Pancreas (tissue), 10 donors: ENCODE results near the gene LARP7. TPM values are rescaled to one million over a fixed set of nuclear protein-coding genes. Genes with fewer than 3 reads are reported as not detected.

Source experiments
- ATAC-seq, 4 donors: fragments of 200-7000 bp; cut with Tn5 transposase; one replicate each; pipeline versions ENCODE4 v1.8.0 to v1.9.1; 2020; ENCODE audit warnings: mild to moderate bottlenecking in 4 of 4, moderate library complexity in 4 of 4
- DNase-seq, 6 donors: peaks; one replicate each; pipeline ENCODE4 v3.0.0-alpha.2; 2020
- FAIRE-seq: peaks from 2 replicates; lab custom pipeline; 2012; peaks lifted over from hg19 to GRCh38; lab: Jason Lieb, UNC
- H3K27ac ChIP-seq, 4 donors: fragments of 200-600 bp; sonication (generic); 1 replicate in 3 of 4; 2 replicates in 1 of 4; pipeline versions ENCODE4 v1.5.0 to v1.8.0; 2020
- H3K27me3 ChIP-seq, 4 donors: fragments of 200-600 bp; one replicate each; pipeline ENCODE4 v1.8.0; 2021
- H3K36me3 ChIP-seq, 3 donors: fragments of 200-600 bp; sonication (generic) in 1 of 3; one replicate each; pipeline versions ENCODE4 v1.5.0 to v1.8.0; 2020 to 2021
- H3K4me1 ChIP-seq, 3 donors: fragments of 200-600 bp; one replicate each; pipeline ENCODE4 v1.8.0; 2021
- H3K4me3 ChIP-seq, 4 donors: fragments of 200-600 bp; sonication (generic) in 2 of 4; one replicate each; pipeline versions ENCODE4 v1.5.0 to v1.8.0; 2020 to 2021
- H3K9me3 ChIP-seq, 4 donors: fragments of 200-600 bp; one replicate each; pipeline ENCODE4 v1.8.0; 2021
- WGBS, 2 donors: extraction: QIAGEN DNeasy Blood & Tissue Kit; methylation state at CpG; one replicate each; pipeline ENCODE4 v1.1.7; 2013; 5-methylcytosine and 5-hydroxymethylcytosine counted together
- intact Hi-C, 3 donors: fragments of 100-400 bp; cut with DNase I; formaldehyde crosslinking; loops; one replicate each; pipeline versions ENCODE4 v1.11.1 to v1.14.2; 2022
- polyA plus RNA-seq, 2 donors: library from polyadenylated mRNA; stranded (reverse); fragments of 200-250 nt; gene quantifications; one replicate each; pipeline ENCODE4 v1.2.3, GENCODE V29; 2013
- total RNA-seq, 6 donors: library from RNA; stranded (reverse); fragmentation: NEBNext Ultra II Directional in 4 of 6; extraction: Animal tissue kit (Norgen Biotek cat#: 25700) in 4 of 6; gene quantifications; one replicate each; pipeline versions ENCODE4 v1.2.1 to v1.2.4, GENCODE V29; 2021 to 2023
- TF ChIP-seq, protein P1 (sequence below), 4 donors: fragments of 200-600 bp; sonication (generic) in 3 of 4; IDR thresholded peaks; one replicate each; pipeline versions ENCODE4 v1.5.0 to v1.8.0; 2021; ENCODE audit warnings: antibody characterized with exemption in 4 of 4
- donor health status: healthy with polysubstance abuse.
- donor health status: DM: no; HTN: no; CAD: no; lungs with moderate emphysema.
- donor health status: DM: no; HTN: no; CAD: no.
- donor health status: control.
- donor health status: control.
- donor health status: Bipolar disorder and iron deficiency.
- donor health status: DM: yes; HTN: yes; CAD: no.
- donor health status: DM: no; HTN: no; CAD: no.
- donor health status: DM: no; HTN: no; CAD: no.
- donor health status: DM: yes; HTN: yes; CAD: no.

Gene LARP7
- total and polyA plus RNA-seq, 8 donors: 8.3 to 33.0 (median 14.8) TPM

DNA sequence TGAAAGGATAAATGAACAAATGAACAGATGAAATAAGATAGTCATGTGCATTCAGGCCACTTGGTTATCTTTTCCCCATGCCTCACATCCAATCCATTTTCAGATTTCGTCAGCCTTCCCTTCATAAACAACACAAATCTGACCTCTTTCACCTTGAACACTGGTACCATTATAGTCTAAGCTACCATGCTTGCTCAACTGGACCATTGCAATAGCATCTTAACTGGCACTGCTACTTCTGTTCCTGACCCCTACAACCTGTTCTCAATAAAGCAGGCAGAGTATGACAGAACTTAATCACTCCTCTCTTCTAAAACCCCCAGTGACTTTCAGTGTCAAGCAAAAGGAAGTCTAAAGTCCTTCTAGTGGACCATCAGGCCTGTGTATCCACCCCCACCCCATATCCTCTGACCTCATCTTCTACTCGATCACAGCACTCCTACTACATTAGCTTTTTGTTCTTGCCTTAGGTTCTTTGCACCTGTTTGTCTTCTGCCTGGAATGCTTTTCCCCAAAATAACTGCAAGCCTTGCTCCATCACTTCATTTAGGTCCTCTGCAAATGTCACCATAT, 40.7 kb downstream of the LARP7 start:
- no peak for FAIRE-seq
- no peak for DNase-seq
- Histone ChIP-seq H3K4me1 (no peaks in the 10 kb centered on the region), H3K36me3 (no peaks in the 10 kb centered on the region), H3K27ac (no peak overlapping the region), H3K9me3 (no peaks in the 10 kb centered on the region), H3K4me3 (no peak overlapping the region), H3K27me3 (no peaks in the 10 kb centered on the region)
- intact Hi-C loops: no loop called here
- WGBS, 2 donors: 47 to 59% methylated on average over 2 of the region's 2 CpGs
- TF ChIP-seq, protein P1, sequence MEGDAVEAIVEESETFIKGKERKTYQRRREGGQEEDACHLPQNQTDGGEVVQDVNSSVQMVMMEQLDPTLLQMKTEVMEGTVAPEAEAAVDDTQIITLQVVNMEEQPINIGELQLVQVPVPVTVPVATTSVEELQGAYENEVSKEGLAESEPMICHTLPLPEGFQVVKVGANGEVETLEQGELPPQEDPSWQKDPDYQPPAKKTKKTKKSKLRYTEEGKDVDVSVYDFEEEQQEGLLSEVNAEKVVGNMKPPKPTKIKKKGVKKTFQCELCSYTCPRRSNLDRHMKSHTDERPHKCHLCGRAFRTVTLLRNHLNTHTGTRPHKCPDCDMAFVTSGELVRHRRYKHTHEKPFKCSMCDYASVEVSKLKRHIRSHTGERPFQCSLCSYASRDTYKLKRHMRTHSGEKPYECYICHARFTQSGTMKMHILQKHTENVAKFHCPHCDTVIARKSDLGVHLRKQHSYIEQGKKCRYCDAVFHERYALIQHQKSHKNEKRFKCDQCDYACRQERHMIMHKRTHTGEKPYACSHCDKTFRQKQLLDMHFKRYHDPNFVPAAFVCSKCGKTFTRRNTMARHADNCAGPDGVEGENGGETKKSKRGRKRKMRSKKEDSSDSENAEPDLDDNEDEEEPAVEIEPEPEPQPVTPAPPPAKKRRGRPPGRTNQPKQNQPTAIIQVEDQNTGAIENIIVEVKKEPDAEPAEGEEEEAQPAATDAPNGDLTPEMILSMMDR (IDR thresholded peaks at IDR 0.05): no peak
- ATAC-seq: no peak

GRCh38 chr4:112680996-112681395, 44.1 kb downstream of the LARP7 start:
- no peak for ATAC-seq
- TF ChIP-seq, protein P1 (IDR thresholded peaks at IDR 0.05): no peak
- no peak overlapping the region for H3K4me3 ChIP-seq

DNA sequence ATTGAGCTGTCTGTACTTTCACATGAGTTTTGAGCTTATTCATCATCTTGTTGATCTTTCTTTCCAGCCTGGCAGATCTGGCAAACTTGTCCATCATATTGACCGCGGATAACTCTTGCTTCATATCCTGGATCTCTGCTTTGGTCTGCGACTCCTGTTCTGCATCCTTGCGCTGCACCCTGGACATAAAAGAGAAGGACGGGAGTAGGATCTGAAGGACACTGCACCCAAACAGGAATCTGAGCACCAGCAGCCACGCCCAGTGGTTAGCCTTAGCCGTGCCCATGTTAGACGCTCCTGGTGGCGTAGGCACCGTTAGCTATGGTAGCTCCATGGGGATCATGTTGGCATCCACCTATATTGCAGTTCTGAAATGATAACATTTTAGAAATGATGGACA, 56.6 kb downstream of the LARP7 start:
- TF ChIP-seq, protein P1 (IDR thresholded peaks at IDR 0.05): no peak
- H3K36me3 ChIP-seq: no peaks in the 10 kb centered on the region
- no peak for FAIRE-seq
- no peak overlapping the region for H3K4me3 ChIP-seq
- no peaks in the 10 kb centered on the region for H3K27me3 ChIP-seq
- H3K9me3 ChIP-seq: no peaks in the 10 kb centered on the region
- no peak for DNase-seq
- H3K4me1 ChIP-seq: no peaks in the 10 kb centered on the region
- ATAC-seq: no peak
- intact Hi-C loops: no loop called here
- H3K27ac ChIP-seq: no peak overlapping the region
- 79 to 86% methylated on average over 10 of the region's 10 CpGs for WGBS, 2 donors

More at GRCh38 chr4:112680996-112681395, 44.1 kb downstream of the LARP7 start:
- no peaks in the 10 kb centered on the region for H3K36me3 ChIP-seq
- H3K4me1 ChIP-seq: no peaks in the 10 kb centered on the region
- DNase-seq: no peak
- no peaks in the 10 kb centered on the region for H3K9me3 ChIP-seq
- H3K27me3 ChIP-seq: no peaks in the 10 kb centered on the region
- FAIRE-seq: no peak
- H3K27ac ChIP-seq: no peak overlapping the region
- 14 to 34% methylated on average over 2 of the region's 2 CpGs for WGBS, 2 donors
- intact Hi-C loops: no loop called here

- no peak for ATAC-seq
- H3K4me3 ChIP-seq: no peak overlapping the region
- no peak for FAIRE-seq
- DNase-seq: no peak
- H3K27ac ChIP-seq: no peak overlapping the region
- H3K36me3 ChIP-seq: no peaks in the 10 kb centered on the region
- H3K9me3 ChIP-seq: no peaks in the 10 kb centered on the region
- 78 to 85% methylated on average over 3 of the region's 3 CpGs for WGBS, 2 donors
- TF ChIP-seq, protein P1 (IDR thresholded peaks at IDR 0.05): no peak
- no peaks in the 10 kb centered on the region for H3K4me1 ChIP-seq
- intact Hi-C loops: no loop called here
- peaks cover 0 to 17% (median 3%) of the 10 kb centered on the region in 4 donors for H3K27me3 ChIP-seq
Observed at GRCh38 chr4:112700679-112701078, 63.7 kb downstream of the LARP7 start.

DNA sequence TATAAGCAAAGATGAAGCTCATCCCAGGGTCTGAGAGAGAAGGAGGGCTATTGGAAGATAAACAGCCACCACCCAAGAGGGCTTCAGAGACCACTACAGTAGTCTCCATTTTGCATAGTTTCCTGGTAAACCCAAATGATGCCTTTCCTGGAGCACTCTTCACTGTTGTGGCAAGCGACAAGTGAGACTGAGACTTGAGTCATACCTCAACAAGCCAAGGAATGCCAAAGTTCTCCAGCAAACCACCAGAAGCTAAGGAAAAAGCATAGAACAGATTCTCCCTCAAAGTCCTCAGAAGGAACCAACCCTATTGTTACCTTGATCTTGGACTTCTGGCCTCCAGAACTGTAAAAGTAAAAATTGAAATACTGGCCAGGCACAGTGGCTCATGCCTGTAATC, 65.9 kb downstream of the LARP7 start:
- H3K9me3 ChIP-seq: no peaks in the 10 kb centered on the region
- no peaks in the 10 kb centered on the region for H3K4me1 ChIP-seq
- H3K4me3 ChIP-seq: no peak overlapping the region
- FAIRE-seq: no peak
- H3K36me3 ChIP-seq: no peaks in the 10 kb centered on the region
- WGBS, 2 donors: 93% methylated on average over 1 of the region's 1 CpG
- intact Hi-C loops: no loop called here
- peaks cover 0 to 24% (median 3%) of the 10 kb centered on the region in 4 donors for H3K27me3 ChIP-seq
- H3K27ac ChIP-seq: no peak overlapping the region
- TF ChIP-seq, protein P1 (IDR thresholded peaks at IDR 0.05): no peak
- DNase-seq: no peak
- no peak for ATAC-seq
